ENCODE results near the gene SLC25A38. TPM values are rescaled to one million over a fixed set of nuclear protein-coding genes. Genes with fewer than 3 reads are reported as not detected.

SLC25A38 gene, protein sequence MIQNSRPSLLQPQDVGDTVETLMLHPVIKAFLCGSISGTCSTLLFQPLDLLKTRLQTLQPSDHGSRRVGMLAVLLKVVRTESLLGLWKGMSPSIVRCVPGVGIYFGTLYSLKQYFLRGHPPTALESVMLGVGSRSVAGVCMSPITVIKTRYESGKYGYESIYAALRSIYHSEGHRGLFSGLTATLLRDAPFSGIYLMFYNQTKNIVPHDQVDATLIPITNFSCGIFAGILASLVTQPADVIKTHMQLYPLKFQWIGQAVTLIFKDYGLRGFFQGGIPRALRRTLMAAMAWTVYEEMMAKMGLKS
- total RNA-seq (ENCODE audit: low replicate concordance): 19.3 and 26.6 TPM in 2 replicates

DNA sequence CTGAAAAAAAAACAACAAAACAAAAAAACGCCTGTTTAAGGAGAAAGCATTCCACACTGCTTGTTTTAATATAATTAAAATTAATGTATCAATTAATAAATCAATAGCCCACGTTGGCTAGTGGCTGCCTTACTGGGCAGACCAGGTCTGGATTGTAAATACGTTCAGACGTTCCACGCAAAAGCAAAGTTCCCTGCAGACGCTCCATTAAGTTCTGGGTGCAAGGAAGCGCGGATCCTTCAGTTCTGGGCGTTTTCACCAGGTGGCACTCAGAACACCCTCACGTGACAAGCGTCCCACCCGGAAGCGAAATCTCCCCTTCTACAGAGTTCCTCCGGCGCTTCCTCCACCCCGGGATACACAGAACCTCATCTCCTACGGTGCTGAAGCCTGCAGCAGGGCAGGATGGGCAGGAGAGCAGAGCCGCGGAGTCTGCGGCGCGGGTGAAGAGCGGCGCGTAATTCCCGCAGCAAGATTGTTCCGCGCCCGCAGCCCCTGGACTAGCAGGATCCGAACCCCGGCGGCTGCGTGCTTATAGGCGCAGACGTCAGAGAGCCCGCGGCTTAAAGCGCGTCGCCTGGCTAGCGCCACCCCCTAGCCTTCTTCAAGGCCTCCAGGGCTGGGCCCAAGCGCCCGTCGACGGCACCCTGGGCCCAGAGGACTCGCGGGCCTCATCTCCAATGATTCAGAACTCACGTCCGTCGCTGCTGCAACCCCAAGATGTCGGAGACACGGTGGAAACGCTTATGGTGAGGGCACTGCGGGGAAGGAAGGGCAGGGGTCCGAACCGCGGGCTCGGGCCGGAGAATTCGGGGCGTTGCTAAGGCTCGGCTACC lies at the start of gene SLC25A38:
SLC25A38 (plus strand) TSS at position 326 of the 836 bp plus-strand sequence; CDS start at position 681, 355 bp downstream.
- Mint-ChIP-seq H3K27me3 (ENCODE audit: insufficient read depth, low read depth) (peaks cover 4% of the 10 kb centered on the region), H3K4me1 (peaks cover 14% of the 10 kb centered on the region), H3K27ac (peak within 1 kb of the TSS; percentile 83), H3K9me3 (no peaks in the 10 kb centered on the region), H3K36me3 (no peaks in the 10 kb centered on the region), H3K4me3 (peak within 1 kb of the TSS; percentile 99)
- peaks cover 45% of the 10 kb centered on the region for H3K79me2 ChIP-seq (ENCODE audit: low read depth)
- peak within 1 kb of the TSS; percentile 80 for H3K27ac ChIP-seq
- H3F3A ChIP-seq (ENCODE audit: low read depth): peaks cover 8% of the 10 kb centered on the region
- peaks cover 39% of the 10 kb centered on the region for H4K20me1 ChIP-seq (ENCODE audit: low read depth)
- no peaks in the 10 kb centered on the region for H3K36me3 ChIP-seq
- H3K27me3 ChIP-seq: no peaks in the 10 kb centered on the region
- no peaks in the 10 kb centered on the region for H3K4me1 ChIP-seq
- TF ChIP-seq, protein P1, sequence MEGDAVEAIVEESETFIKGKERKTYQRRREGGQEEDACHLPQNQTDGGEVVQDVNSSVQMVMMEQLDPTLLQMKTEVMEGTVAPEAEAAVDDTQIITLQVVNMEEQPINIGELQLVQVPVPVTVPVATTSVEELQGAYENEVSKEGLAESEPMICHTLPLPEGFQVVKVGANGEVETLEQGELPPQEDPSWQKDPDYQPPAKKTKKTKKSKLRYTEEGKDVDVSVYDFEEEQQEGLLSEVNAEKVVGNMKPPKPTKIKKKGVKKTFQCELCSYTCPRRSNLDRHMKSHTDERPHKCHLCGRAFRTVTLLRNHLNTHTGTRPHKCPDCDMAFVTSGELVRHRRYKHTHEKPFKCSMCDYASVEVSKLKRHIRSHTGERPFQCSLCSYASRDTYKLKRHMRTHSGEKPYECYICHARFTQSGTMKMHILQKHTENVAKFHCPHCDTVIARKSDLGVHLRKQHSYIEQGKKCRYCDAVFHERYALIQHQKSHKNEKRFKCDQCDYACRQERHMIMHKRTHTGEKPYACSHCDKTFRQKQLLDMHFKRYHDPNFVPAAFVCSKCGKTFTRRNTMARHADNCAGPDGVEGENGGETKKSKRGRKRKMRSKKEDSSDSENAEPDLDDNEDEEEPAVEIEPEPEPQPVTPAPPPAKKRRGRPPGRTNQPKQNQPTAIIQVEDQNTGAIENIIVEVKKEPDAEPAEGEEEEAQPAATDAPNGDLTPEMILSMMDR (IDR thresholded peaks at IDR 0.05): peak; percentile 36
- TF ChIP-seq EZH2 (IDR thresholded peaks at IDR 0.05): no peak
- TF ChIP-seq EZH2phosphoT487 (IDR thresholded peaks at IDR 0.05): no peak
- peak within 1 kb of the TSS; percentile 68 for H3K9ac ChIP-seq
- H3K4me3 ChIP-seq: peak within 1 kb of the TSS; percentile 83
- peak within 1 kb of the TSS; percentile 84 for H3K4me2 ChIP-seq
- peak within 1 kb of the TSS; percentile 92 for H2AFZ ChIP-seq (replicated peaks)
- DNase-seq (ENCODE audit: low spot score): peak; percentile 93
- no peaks in the 10 kb centered on the region for H3K9me3 ChIP-seq (ENCODE audit: low read depth)

DNA sequence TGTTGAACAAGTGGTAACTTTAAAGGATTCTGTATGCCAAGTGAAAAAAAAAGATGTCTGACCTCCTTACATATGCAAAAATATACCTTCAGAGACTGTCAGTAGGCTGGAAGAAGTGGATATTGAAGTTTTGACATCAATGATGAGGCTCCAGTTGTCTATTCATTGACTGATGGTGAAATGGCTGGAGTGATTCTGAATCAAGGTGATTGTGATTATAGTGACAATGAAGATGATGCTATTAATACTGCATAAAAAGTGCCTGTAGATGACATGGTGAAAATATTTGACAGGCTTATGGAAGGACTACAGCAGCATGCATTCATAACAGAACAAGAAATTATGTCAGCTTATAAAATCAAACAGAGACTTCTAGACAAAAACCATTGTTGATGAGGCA lies 49.6 kb upstream of the SLC25A38 start:
- no peaks in the 10 kb centered on the region for H3K36me3 Mint-ChIP-seq
- no peak overlapping the region for H3K4me3 ChIP-seq
- H3K9me3 ChIP-seq (ENCODE audit: low read depth): no peaks in the 10 kb centered on the region
- no peak overlapping the region for H3K27ac ChIP-seq
- no peaks in the 10 kb centered on the region for H3K9me3 Mint-ChIP-seq
- TF ChIP-seq EZH2phosphoT487 (IDR thresholded peaks at IDR 0.05) (no peak), EZH2 (IDR thresholded peaks at IDR 0.05) (no peak)
- TF ChIP-seq, protein P1 (IDR thresholded peaks at IDR 0.05): no peak
- no peaks in the 10 kb centered on the region for H3K4me1 Mint-ChIP-seq
- no peaks in the 10 kb centered on the region for H3K27me3 Mint-ChIP-seq (ENCODE audit: insufficient read depth, low read depth)
- no peak overlapping the region for H3K9ac ChIP-seq
- H3F3A ChIP-seq (ENCODE audit: low read depth): no peaks in the 10 kb centered on the region
- H3K27me3 ChIP-seq: no peaks in the 10 kb centered on the region
- H4K20me1 ChIP-seq (ENCODE audit: low read depth): no peaks in the 10 kb centered on the region
- H2AFZ ChIP-seq (replicated peaks): no peak overlapping the region
- no peak overlapping the region for H3K4me2 ChIP-seq
- no peak for DNase-seq (ENCODE audit: low spot score)
- H3K4me3 Mint-ChIP-seq: no peak overlapping the region
- no peaks in the 10 kb centered on the region for H3K36me3 ChIP-seq
- no peaks in the 10 kb centered on the region for H3K79me2 ChIP-seq (ENCODE audit: low read depth)
- no peak overlapping the region for H3K27ac Mint-ChIP-seq
- no peaks in the 10 kb centered on the region for H3K4me1 ChIP-seq

DNA sequence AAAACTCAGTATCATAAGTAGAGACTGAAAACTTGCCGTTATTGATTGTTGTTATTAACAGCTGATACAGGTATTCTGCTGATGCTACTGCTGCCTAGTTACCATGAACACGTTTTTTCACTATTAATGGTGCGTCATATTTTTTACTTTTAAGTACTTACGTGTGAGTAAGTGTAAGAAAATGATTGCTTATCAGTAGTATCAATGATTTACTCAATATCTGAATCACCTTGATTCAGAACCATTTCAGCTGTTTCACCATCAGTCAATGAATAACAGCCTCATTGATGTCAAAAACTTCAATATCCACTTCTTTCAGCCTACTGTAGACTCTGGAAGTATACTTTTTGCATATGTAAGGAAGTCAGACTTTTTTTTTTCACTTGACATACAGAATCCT lies 49.0 kb upstream of the SLC25A38 start:
- H3K27ac ChIP-seq: no peak overlapping the region
- H3K27ac Mint-ChIP-seq: no peak overlapping the region
- H3K36me3 Mint-ChIP-seq: no peaks in the 10 kb centered on the region
- H3K27me3 Mint-ChIP-seq (ENCODE audit: insufficient read depth, low read depth): no peaks in the 10 kb centered on the region
- H3K4me1 Mint-ChIP-seq: no peaks in the 10 kb centered on the region
- no peaks in the 10 kb centered on the region for H3K4me1 ChIP-seq
- no peak overlapping the region for H3K4me3 ChIP-seq
- TF ChIP-seq, protein P1 (IDR thresholded peaks at IDR 0.05): no peak
- TF ChIP-seq EZH2phosphoT487 (IDR thresholded peaks at IDR 0.05) (no peak), EZH2 (IDR thresholded peaks at IDR 0.05) (no peak)
- H3K4me3 Mint-ChIP-seq: no peak overlapping the region
- H3K9me3 Mint-ChIP-seq: no peaks in the 10 kb centered on the region
- H3F3A ChIP-seq (ENCODE audit: low read depth): no peaks in the 10 kb centered on the region
- no peak for DNase-seq (ENCODE audit: low spot score)
- H3K36me3 ChIP-seq: no peaks in the 10 kb centered on the region
- H2AFZ ChIP-seq (replicated peaks): no peak overlapping the region
- H3K9ac ChIP-seq: no peak overlapping the region
- H3K9me3 ChIP-seq (ENCODE audit: low read depth): no peaks in the 10 kb centered on the region
- no peaks in the 10 kb centered on the region for H3K79me2 ChIP-seq (ENCODE audit: low read depth)
- H4K20me1 ChIP-seq (ENCODE audit: low read depth): no peaks in the 10 kb centered on the region
- no peaks in the 10 kb centered on the region for H3K27me3 ChIP-seq
- no peak overlapping the region for H3K4me2 ChIP-seq

Data from neural progenitor cell (in vitro differentiated cells).